Natural killer cell (primary cell): ENCODE measurements around the gene CTSH. TPM values are rescaled to one million over a fixed set of nuclear protein-coding genes. Genes with fewer than 3 reads are reported as not detected.

Source experiments
- ATAC-seq, 3 donors: fragments of 150-1000 bp in 2 of 3; fragments of 200-7000 bp in 1 of 3; cut with Tn5 transposase; 1 replicate in 1 of 3; 2 replicates in 2 of 3; pipeline ENCODE4 v1.10.0; 2021; ENCODE audit warnings: mild to moderate bottlenecking in 2 of 3, moderate library complexity in 2 of 3
- DNase-seq, 2 donors: peaks; one replicate each; pipeline versions ENCODE4 v3.0.0 to v3.0.0-alpha.2; 2013 to 2021; ENCODE audit warnings: mixed read lengths in 1 of 2
- H3K27ac ChIP-seq: one replicate; pipeline ENCODE4 v1.5.1; 2013; ENCODE audit warnings: mild to moderate bottlenecking, low read length
- H3K27me3 ChIP-seq: one replicate; pipeline ENCODE4 v1.6.1; 2013; ENCODE audit warnings: low read length; ENCODE audit not compliant: control insufficient read depth, insufficient read depth
- H3K36me3 ChIP-seq: one replicate; pipeline ENCODE4 v1.6.1; 2013; ENCODE audit warnings: low read length; ENCODE audit not compliant: control insufficient read depth, insufficient read depth
- H3K4me1 ChIP-seq: one replicate; pipeline ENCODE4 v1.6.1; 2013; ENCODE audit warnings: low read length; ENCODE audit not compliant: control insufficient read depth, insufficient read depth
- H3K4me3 ChIP-seq: one replicate; pipeline ENCODE4 v1.5.1; 2013; ENCODE audit warnings: low read length
- H3K9me3 ChIP-seq: one replicate; pipeline ENCODE4 v1.6.1; 2013; ENCODE audit warnings: low read length; ENCODE audit not compliant: control insufficient read depth, insufficient read depth
- H3K27ac Mint-ChIP-seq, 2 donors: one replicate each; pipeline ENCODE4 v1.8.0; 2022; ENCODE audit warnings: mild to moderate bottlenecking in 2 of 2, mixed read lengths in 2 of 2, moderate library complexity in 1 of 2
- H3K27me3 Mint-ChIP-seq, 2 donors: one replicate each; pipeline ENCODE4 v1.8.0; 2022; ENCODE audit warnings: low read depth in 2 of 2, mixed read lengths in 2 of 2
- H3K36me3 Mint-ChIP-seq: one replicate; pipeline ENCODE4 v1.8.0; 2022; ENCODE audit warnings: mixed read lengths
- H3K4me1 Mint-ChIP-seq, 2 donors: one replicate each; pipeline ENCODE4 v1.8.0; 2022; ENCODE audit warnings: mixed read lengths in 2 of 2
- H3K4me3 Mint-ChIP-seq: one replicate; pipeline ENCODE4 v1.8.0; 2022; ENCODE audit warnings: mild to moderate bottlenecking, moderate library complexity, mixed read lengths
- H3K9me3 Mint-ChIP-seq, 2 donors: one replicate each; pipeline ENCODE4 v1.8.0; 2022; ENCODE audit warnings: mixed read lengths in 2 of 2
- WGBS: methylation state at CpG from one replicate; pipeline ENCODE4 v1.1.7; 2013; ENCODE audit warnings: missing lambda C conversion rate; ENCODE audit not compliant: insufficient coverage; 5-methylcytosine and 5-hydroxymethylcytosine counted together
- intact Hi-C: fragments of 100-400 bp; cut with micrococcal nuclease; formaldehyde crosslinking; loops from one replicate; pipeline ENCODE4 v1.14.2; 2022
- total RNA-seq, 4 donors: library from RNA; stranded (reverse); fragments of 120-200 nt in 1 of 4; gene quantifications; one replicate each; pipeline versions ENCODE4 v1.2.3 to v1.2.4, GENCODE V29; 2013 to 2022
- TF ChIP-seq, protein P1 (sequence below): fragments of 200-600 bp; IDR thresholded peaks from one replicate; pipeline ENCODE4 v1.8.0; 2022; ENCODE audit warnings: antibody characterized with exemption

The CTSH gene
- total RNA-seq, 3 donors from 2014 or later (not counting 1 experiment from before 2014, with no cell fraction given), result 8.8 to 18.1 (median 9.7) TPM

DNA sequence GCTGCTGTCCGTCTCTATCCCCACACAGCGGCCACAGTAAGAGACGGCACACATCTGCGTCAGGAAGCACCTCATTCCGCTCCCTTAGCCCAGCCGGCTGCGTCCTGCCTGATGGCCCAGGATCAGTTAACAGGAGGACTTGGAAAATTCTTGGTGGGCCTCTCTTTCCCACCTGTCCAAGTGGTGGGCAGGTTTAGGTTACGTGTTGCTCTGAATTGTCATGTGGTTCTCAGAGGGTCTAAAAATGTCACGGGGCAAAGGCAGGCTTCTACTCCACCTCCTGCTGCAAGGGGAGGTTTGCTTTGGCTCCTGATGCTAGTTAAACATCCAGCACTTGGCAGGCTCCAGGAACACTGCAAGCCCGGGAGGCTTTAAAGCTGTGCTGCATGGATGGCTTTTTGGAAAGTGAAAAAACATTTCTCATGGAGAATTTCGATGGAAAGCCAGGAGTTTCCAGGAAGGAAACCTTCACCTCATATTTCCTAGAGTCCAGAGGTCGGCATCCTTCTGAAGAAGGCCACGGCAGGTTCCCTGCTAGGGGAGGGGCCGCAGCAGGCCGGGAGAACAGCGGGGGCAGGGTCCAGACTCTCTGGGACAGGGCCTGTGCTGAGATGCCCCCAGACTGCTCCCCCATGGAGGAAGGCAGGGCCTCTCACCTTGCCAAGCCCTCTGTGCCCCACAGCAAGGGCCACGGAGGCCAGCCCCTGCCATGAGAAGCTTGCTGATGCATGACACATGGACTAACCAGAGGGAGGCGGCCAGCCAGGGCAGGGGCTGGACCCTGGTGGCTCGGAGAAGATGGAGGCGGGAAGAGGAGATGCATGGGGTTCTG, 10.8 kb downstream of the CTSH start:
- intact Hi-C loops, result no loop called here
- DNase-seq, result no peak
- Histone ChIP-seq H3K4me1 (peaks cover 20% of the 10 kb centered on the region), H3K9me3 (no peaks in the 10 kb centered on the region), H3K4me3 (no peak overlapping the region), H3K27me3 (no peaks in the 10 kb centered on the region), H3K36me3 (peaks cover 6% of the 10 kb centered on the region), H3K27ac (no peak overlapping the region)
- peaks cover 0 to 3% of the 10 kb centered on the region in 2 donors for H3K27me3 Mint-ChIP-seq
- ATAC-seq, result no peak
- 91% methylated on average over 20 of the region's 20 CpGs for WGBS
- H3K27ac Mint-ChIP-seq, result no peak overlapping the region
- no peak overlapping the region for H3K4me3 Mint-ChIP-seq
- no peaks in the 10 kb centered on the region for H3K4me1 Mint-ChIP-seq
- TF ChIP-seq, protein P1, sequence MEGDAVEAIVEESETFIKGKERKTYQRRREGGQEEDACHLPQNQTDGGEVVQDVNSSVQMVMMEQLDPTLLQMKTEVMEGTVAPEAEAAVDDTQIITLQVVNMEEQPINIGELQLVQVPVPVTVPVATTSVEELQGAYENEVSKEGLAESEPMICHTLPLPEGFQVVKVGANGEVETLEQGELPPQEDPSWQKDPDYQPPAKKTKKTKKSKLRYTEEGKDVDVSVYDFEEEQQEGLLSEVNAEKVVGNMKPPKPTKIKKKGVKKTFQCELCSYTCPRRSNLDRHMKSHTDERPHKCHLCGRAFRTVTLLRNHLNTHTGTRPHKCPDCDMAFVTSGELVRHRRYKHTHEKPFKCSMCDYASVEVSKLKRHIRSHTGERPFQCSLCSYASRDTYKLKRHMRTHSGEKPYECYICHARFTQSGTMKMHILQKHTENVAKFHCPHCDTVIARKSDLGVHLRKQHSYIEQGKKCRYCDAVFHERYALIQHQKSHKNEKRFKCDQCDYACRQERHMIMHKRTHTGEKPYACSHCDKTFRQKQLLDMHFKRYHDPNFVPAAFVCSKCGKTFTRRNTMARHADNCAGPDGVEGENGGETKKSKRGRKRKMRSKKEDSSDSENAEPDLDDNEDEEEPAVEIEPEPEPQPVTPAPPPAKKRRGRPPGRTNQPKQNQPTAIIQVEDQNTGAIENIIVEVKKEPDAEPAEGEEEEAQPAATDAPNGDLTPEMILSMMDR, result no peak
- no peaks in the 10 kb centered on the region for H3K36me3 Mint-ChIP-seq
- no peaks in the 10 kb centered on the region for H3K9me3 Mint-ChIP-seq

DNA sequence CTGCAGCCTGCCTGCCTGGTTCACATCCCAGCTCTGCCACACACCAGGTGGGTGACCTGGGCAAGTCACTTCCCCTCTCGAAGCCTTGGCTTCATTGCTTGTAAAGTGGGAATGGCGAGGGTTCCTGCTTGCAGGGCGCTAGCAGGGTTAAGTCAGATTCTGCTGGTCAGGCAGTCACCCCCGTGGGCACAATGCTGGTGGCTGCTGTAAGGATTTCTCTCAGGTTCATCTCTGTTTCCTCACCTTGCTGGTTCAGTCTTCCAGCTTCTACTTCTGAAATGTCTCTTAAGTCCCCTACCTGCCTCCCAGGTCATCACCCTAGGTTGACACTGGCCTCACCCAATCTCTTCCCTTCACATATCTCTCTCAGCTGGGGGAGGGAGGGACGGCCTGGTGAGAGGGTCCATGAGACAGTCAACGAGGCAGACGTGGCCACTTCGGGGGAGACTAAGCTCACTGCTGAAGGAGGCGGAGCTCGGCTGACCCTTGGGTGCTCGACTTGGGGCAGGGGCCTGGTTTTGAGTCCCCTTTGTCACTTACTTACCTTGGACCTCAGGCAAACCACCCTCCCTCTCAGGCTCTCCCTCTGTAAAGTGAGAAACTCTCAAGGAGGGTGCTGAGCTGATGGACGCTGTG, 11.5 kb downstream of the CTSH start:
- DNase-seq (no peak), ATAC-seq (no peak)
- H3K4me1 ChIP-seq, result peaks cover 20% of the 10 kb centered on the region
- H3K27ac ChIP-seq, result no peak overlapping the region
- 93% methylated on average over 12 of the region's 12 CpGs for WGBS
- intact Hi-C loops, result no loop called here
- H3K27ac Mint-ChIP-seq, result no peak overlapping the region
- no peaks in the 10 kb centered on the region for H3K27me3 ChIP-seq
- H3K36me3 Mint-ChIP-seq, result no peaks in the 10 kb centered on the region
- no peak overlapping the region for H3K4me3 ChIP-seq
- TF ChIP-seq, protein P1, result no peak
- H3K27me3 Mint-ChIP-seq, result peaks cover 0 to 2% of the 10 kb centered on the region in 2 donors
- H3K9me3 Mint-ChIP-seq, result no peaks in the 10 kb centered on the region
- no peak overlapping the region for H3K4me3 Mint-ChIP-seq
- peaks cover 6% of the 10 kb centered on the region for H3K36me3 ChIP-seq
- H3K9me3 ChIP-seq, result no peaks in the 10 kb centered on the region
- H3K4me1 Mint-ChIP-seq, result no peaks in the 10 kb centered on the region

DNA sequence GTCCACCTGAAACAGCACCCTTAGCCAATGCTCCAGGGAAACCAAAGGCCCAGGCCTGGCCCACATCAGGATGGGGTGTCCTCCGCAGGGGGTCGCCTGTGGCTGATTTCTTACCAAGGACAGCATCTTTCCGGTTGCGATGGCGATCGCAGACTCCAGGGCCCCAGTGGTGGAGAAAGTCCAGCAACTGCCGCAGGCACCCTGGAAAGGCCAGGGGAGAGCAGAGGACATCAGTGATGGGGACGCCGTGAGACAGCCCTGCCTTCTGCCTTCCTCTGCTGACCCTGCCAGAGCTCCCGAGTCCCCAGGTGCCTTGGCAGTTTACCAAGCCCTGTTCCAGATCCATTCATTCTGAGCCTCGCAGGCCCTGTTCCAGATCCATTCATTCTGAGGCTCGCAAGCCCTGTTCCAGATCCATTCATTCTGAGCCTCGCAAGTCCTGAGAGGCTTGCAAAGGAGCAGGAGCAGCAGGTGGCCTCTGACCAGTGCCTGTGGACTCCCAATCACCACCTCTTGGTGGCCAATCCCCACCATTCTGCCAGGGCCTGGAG, 12.5 kb downstream of the CTSH start:
- intact Hi-C loops, result no loop called here
- no peak overlapping the region for H3K27ac ChIP-seq
- H3K36me3 Mint-ChIP-seq, result no peaks in the 10 kb centered on the region
- no peak for ATAC-seq
- no peak overlapping the region for H3K4me3 ChIP-seq
- 94% methylated on average over 13 of the region's 13 CpGs for WGBS
- TF ChIP-seq, protein P1, result no peak
- DNase-seq, result no peak
- H3K4me1 Mint-ChIP-seq, result no peaks in the 10 kb centered on the region
- H3K27me3 ChIP-seq, result no peaks in the 10 kb centered on the region
- H3K27ac Mint-ChIP-seq, result no peak overlapping the region
- peaks cover 8% of the 10 kb centered on the region for H3K36me3 ChIP-seq
- H3K9me3 Mint-ChIP-seq, result no peaks in the 10 kb centered on the region
- H3K27me3 Mint-ChIP-seq, result no peaks in the 10 kb centered on the region
- H3K4me3 Mint-ChIP-seq, result no peak overlapping the region
- H3K4me1 ChIP-seq, result peaks cover 16% of the 10 kb centered on the region
- no peaks in the 10 kb centered on the region for H3K9me3 ChIP-seq
